Measurements from ENCODE around the gene HSPB7.
A peak's percentile ranks its signal among the peaks of the same experiment; 100 is the strongest.
"Not testable (repeated sequence)": the region's sequence is repeated elsewhere in the genome, so short reads cannot be mapped to it uniquely, and the experiment has no call there.

HSPB7 gene

GRCh38 chr1:16041200-16041599 lies 23.4 kb upstream of the HSPB7 start:
- TF ChIP-seq GATA1 (IDR thresholded peaks at IDR 0.05; ENCODE audit: low read depth, low read length): no peak
- TF ChIP-seq POLR2A (IDR thresholded peaks at IDR 0.05; ENCODE audit: low read length): no peak
- DNase-seq: no peak

- not testable (repeated sequence) for DNase-seq
Observed at GRCh38 chr1:16039871-16040270, 22.0 kb upstream of the HSPB7 start.

GRCh38 chr1:16038620-16038912 lies 20.7 kb upstream of the HSPB7 start:
- no peak for DNase-seq
- TF ChIP-seq POLR2A (IDR thresholded peaks at IDR 0.05; ENCODE audit: low read length) (no peak), GATA1 (IDR thresholded peaks at IDR 0.05; ENCODE audit: low read depth, low read length) (no peak)

- not testable (repeated sequence) for DNase-seq
Observed at GRCh38 chr1:16036461-16036860, 18.6 kb upstream of the HSPB7 start.

GRCh38 chr1:16033103-16033632 lies 15.3 kb upstream of the HSPB7 start:
- not testable (repeated sequence) for DNase-seq

GRCh38 chr1:16032388-16033102 lies 14.7 kb upstream of the HSPB7 start:
- DNase-seq: peak; percentile 84 to 86
- TF ChIP-seq GATA1 (IDR thresholded peaks at IDR 0.05; ENCODE audit: low read depth, low read length): no peak
- no peak for TF ChIP-seq POLR2A (IDR thresholded peaks at IDR 0.05; ENCODE audit: low read length)

- DNase-seq: no peak
- TF ChIP-seq GATA1 (IDR thresholded peaks at IDR 0.05; ENCODE audit: low read depth, low read length): no peak
- no peak for TF ChIP-seq POLR2A (IDR thresholded peaks at IDR 0.05; ENCODE audit: low read length)
Observed at GRCh38 chr1:16031551-16031950, 13.7 kb upstream of the HSPB7 start.

GRCh38 chr1:16029288-16029687 lies 11.4 kb upstream of the HSPB7 start:
- DNase-seq: no peak
- TF ChIP-seq POLR2A (IDR thresholded peaks at IDR 0.05; ENCODE audit: low read length) (no peak), GATA1 (IDR thresholded peaks at IDR 0.05; ENCODE audit: low read depth, low read length) (no peak)

GRCh38 chr1:16029003-16029268 lies 11.1 kb upstream of the HSPB7 start:
- DNase-seq: not testable (repeated sequence)

- DNase-seq: no peak
- TF ChIP-seq POLR2A (IDR thresholded peaks at IDR 0.05; ENCODE audit: low read length): no peak
- no peak for TF ChIP-seq GATA1 (IDR thresholded peaks at IDR 0.05; ENCODE audit: low read depth, low read length)
Observed at GRCh38 chr1:16028237-16029002, 10.6 kb upstream of the HSPB7 start.

- no peak for TF ChIP-seq GATA1 (IDR thresholded peaks at IDR 0.05; ENCODE audit: low read depth, low read length)
- TF ChIP-seq POLR2A (IDR thresholded peaks at IDR 0.05; ENCODE audit: low read length): no peak
- DNase-seq: no peak
Observed at GRCh38 chr1:16026723-16027484, 9.1 kb upstream of the HSPB7 start.

- DNase-seq: not testable (repeated sequence)
Observed at GRCh38 chr1:16026302-16026701, 8.5 kb upstream of the HSPB7 start.

GRCh38 chr1:16023050-16023653 lies 5.3 kb upstream of the HSPB7 start:
- no peak for TF ChIP-seq POLR2A (IDR thresholded peaks at IDR 0.05; ENCODE audit: low read length)
- TF ChIP-seq GATA1 (IDR thresholded peaks at IDR 0.05; ENCODE audit: low read depth, low read length): no peak
- DNase-seq: no peak

GRCh38 chr1:16022393-16022792 lies 4.5 kb upstream of the HSPB7 start:
- DNase-seq: no peak
- TF ChIP-seq POLR2A (IDR thresholded peaks at IDR 0.05; ENCODE audit: low read length): no peak
- no peak for TF ChIP-seq GATA1 (IDR thresholded peaks at IDR 0.05; ENCODE audit: low read depth, low read length)

GRCh38 chr1:16021681-16022080 lies 3.8 kb upstream of the HSPB7 start, which contains the start of gene CLCNKA:
TSS of gene CLCNKA (plus strand) at chr1:16022036. CDS start at chr1:16022620, 584 bp downstream.
- no peak for DNase-seq
- TF ChIP-seq GATA1 (IDR thresholded peaks at IDR 0.05; ENCODE audit: low read depth, low read length) (no peak), POLR2A (IDR thresholded peaks at IDR 0.05; ENCODE audit: low read length) (no peak)

GRCh38 chr1:16020878-16021277 lies 3.0 kb upstream of the HSPB7 start:
- not testable (repeated sequence) for DNase-seq
